ENCODE results near the gene GRIA2. TPM values are rescaled to one million over a fixed set of nuclear protein-coding genes. Genes with fewer than 3 reads are reported as not detected.

The GRIA2 gene
- total and polyA plus RNA-seq, 2 donors (not counting 3 experiments of a cell fraction or from before 2014, with no cell fraction given) = not detected

DNA sequence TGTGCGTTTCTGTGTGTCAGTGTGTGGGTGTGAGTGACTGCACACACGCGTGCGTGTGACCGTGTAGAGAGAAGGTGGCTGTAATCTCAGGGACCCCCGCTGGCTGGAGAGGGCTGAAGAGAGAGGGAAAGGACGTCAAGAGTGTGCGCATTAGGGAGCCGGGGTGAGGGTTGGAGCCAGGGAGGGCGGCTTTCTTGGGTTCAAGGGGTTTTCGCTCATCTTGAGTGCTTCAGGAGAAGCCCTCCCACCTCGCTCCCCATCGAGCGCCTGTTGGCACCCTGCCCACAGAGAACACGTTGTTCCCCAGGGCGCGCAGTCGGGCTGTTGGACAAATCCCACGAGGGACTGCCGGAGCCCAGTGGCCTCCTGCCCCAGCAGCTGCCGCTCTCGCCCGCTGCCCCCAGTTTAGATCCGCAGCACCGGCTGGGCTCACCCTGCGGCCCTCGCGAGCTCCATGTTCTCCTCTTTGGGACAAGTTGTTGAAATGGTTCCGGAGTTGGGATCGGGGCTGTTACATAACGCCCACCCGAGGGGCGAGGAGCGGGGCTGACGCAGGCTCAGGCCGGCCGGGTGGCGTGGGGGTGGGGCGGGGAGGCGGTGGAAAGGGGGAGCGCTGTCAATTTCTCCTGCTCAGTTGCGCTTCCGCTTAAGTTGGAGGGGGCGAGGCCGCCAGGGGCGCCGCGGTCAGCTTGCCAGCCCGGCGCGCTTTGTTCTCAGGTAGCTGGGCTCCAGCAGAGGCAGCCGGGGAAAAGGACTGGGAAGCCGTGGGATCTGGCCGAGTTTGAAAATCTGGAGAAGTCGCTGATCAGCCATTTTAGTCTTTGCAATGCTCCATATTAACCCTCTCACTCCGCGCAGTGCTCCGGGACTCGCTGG is 1.6 kb downstream of the GRIA2 start:
- no TSS peak for BruUV-seq (replicated peaks)
- FAIRE-seq (peak; percentile 62), DNase-seq (ENCODE audit: low read depth, low spot score) (peak; percentile 11)
- Histone ChIP-seq H3K27ac (ENCODE audit: insufficient read depth, low read depth, low read length) (no peak overlapping the region), H3K36me3 (ENCODE audit: control insufficient read depth in 2 of 2, extremely low read depth in 1 of 2, insufficient read depth in 2 of 2, low read length in 2 of 2) (no peaks in the 10 kb centered on the region), H3K4me3 (replicated peaks in 1 of 3; ENCODE audit: insufficient read depth in 1 of 3, low read depth in 1 of 3, low read length in 3 of 3) (peak overlapping the region; percentile 20 to 67 (median 44)), H3K9me3 (replicated peaks; ENCODE audit: control insufficient read depth, insufficient read depth, low read length) (no peaks in the 10 kb centered on the region), H3K9me1 (replicated peaks; ENCODE audit: control insufficient read depth, extremely low read depth, insufficient read depth, low read length) (no peaks in the 10 kb centered on the region), H4K20me1 (replicated peaks; ENCODE audit: control insufficient read depth, extremely low read depth, insufficient read depth, low read length) (peaks cover 3% of the 10 kb centered on the region), H3K4me2 (ENCODE audit: insufficient read depth, low read length) (peak overlapping the region; percentile 63), H2AFZ (ENCODE audit: low read depth, low read length) (peak overlapping the region; percentile 84), H3K4me1 (ENCODE audit: control insufficient read depth, extremely low read depth, insufficient read depth, low read length) (peaks cover 7% of the 10 kb centered on the region), H3K27me3 (ENCODE audit: control insufficient read depth in 2 of 2, insufficient read depth in 2 of 2, low read length in 2 of 2) (peaks cover 26 to 45% of the 10 kb centered on the region in 2 experiments), H3K9ac (replicated peaks; ENCODE audit: extremely low read depth, insufficient read depth, low read length) (no peak overlapping the region), H3K79me2 (ENCODE audit: control insufficient read depth, insufficient read depth, low read length) (no peaks in the 10 kb centered on the region)
- dilution Hi-C loops (cut with MboI; ENCODE audit: extremely low pct_ligation_motif_present, low sequenced_read_pairs) = no loop called here
- POLR2A ChIA-PET = no interaction called here
- intact Hi-C loops (cut with micrococcal nuclease) = loop anchor here (5.0 kb wide), 1 partner anchor 480 kb away; no protein-coding TSS in a partner anchor
- TF ChIP-seq, protein P1, sequence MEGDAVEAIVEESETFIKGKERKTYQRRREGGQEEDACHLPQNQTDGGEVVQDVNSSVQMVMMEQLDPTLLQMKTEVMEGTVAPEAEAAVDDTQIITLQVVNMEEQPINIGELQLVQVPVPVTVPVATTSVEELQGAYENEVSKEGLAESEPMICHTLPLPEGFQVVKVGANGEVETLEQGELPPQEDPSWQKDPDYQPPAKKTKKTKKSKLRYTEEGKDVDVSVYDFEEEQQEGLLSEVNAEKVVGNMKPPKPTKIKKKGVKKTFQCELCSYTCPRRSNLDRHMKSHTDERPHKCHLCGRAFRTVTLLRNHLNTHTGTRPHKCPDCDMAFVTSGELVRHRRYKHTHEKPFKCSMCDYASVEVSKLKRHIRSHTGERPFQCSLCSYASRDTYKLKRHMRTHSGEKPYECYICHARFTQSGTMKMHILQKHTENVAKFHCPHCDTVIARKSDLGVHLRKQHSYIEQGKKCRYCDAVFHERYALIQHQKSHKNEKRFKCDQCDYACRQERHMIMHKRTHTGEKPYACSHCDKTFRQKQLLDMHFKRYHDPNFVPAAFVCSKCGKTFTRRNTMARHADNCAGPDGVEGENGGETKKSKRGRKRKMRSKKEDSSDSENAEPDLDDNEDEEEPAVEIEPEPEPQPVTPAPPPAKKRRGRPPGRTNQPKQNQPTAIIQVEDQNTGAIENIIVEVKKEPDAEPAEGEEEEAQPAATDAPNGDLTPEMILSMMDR (IDR thresholded peaks at IDR 0.05; ENCODE audit: extremely low read depth in 1 of 2, insufficient read depth in 1 of 2, low read depth in 1 of 2, low read length in 2 of 2) = peak in 1 of 2 donors; percentile 14
- TF ChIP-seq EZH2 (IDR thresholded peaks at IDR 0.05; ENCODE audit: borderline replicate concordance, low read depth, low read length, severe bottlenecking) = peak; percentile 47
- TF ChIP-seq, protein P2, sequence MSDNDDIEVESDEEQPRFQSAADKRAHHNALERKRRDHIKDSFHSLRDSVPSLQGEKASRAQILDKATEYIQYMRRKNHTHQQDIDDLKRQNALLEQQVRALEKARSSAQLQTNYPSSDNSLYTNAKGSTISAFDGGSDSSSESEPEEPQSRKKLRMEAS (IDR thresholded peaks at IDR 0.05; ENCODE audit: insufficient read depth, insufficient read length) = no peak
- CTCF ChIA-PET = interaction anchor here (0.6 to 3.1 kb wide), 6 partner anchors 10 to 757 kb away, joined by 3 to 20 read pairs (median 5); no protein-coding TSS in a partner anchor
